ENCODE measurements around the gene GNPTAB. TPM values are rescaled to one million over a fixed set of nuclear protein-coding genes. Genes with fewer than 3 reads are reported as not detected.
A peak's percentile ranks its signal among the peaks of the same experiment; 100 is the strongest.

Gene GNPTAB
- total RNA-seq, 1 experiment from 2014 or later, result 21.0 TPM

DNA sequence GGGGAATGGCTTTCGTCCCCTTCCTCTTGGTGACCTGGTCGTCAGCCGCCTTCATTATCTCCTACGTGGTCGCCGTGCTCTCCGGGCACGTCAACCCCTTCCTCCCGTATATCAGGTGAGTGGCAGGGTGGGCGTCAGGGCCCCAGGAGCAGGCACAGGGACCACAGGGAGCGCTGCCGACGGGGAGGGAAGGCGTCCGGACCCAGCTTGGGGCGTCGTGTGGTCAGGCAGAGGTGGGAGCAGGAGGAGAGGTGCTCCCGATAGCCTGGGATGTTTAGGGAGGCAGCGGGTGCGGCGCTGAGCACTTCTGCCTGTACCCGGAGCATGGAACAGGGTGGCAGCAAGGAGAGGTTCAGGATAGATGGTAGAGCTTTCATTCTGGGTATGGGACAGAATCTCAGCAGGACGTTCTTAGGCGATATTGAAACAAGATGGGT is 47.1 kb upstream of the GNPTAB start:
- peak; percentile 43 for ATAC-seq
- CTCF ChIA-PET, result no interaction called here

DNA sequence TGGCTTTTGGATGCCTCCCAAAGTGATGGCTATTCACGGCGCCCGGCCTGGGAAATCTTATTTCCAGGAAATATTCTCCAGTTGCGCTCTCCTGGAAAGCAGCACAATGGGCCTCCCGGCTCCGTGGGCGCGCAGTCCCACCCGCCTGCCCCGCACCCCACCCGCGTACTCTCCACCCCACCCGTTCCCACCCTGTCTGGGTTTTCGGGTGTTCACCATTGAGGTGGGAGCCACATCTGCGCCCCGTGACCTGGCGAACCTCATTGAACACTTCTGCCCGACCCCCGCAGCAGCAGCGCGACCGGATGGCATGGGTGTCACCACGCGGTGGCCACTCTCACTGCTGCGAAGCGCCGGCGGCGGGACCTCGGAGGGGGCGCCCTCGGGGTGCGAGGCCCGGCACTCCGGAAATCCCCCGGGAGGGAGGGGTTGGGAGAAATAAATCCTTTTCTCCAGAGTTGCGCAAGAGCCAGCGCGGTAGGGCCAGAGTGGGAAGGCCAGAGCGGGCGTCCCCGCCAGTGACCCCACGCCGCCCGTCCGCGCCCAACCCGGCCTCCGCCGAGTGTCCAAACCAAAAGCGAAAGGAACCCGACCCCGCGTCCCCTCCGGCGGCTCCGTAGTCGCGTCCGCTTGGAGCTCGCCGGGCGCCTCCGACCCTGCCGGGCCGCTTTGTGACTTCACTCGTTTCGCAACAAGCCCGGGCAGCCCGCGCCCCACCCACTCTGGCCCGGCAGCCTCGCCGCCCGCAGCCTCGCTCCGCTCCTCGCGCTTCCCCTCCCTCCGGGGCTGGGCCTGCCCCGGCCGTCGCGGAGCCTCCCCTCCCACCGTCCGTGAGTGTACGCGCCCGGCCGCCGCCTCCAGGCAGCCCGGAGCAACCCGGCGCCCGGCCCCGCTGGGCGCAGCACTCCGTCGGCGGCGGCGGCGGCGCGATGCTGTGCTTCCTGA is 46.4 kb upstream of the GNPTAB start, which contains the start of gene DRAM1:
DRAM1 (plus strand) TSS at position 720 of the 945 bp plus-strand sequence; CDS start at position 930, 210 bp downstream.
- H3K9me2 ChIP-seq (replicated peaks; ENCODE audit: low read length), result no peaks in the 10 kb centered on the region
- peak within 1 kb of the TSS; percentile 99 for H3K4me3 ChIP-seq (ENCODE audit: low read length)
- H3K27ac ChIP-seq (ENCODE audit: low read length), result peak within 1 kb of the TSS; percentile 74
- BruUV-seq (replicated peaks), result no TSS peak
- peak within 1 kb of the TSS; percentile 100 for H3K4me2 ChIP-seq (ENCODE audit: low read length)
- H3K9ac ChIP-seq (ENCODE audit: low read length), result peak within 1 kb of the TSS; percentile 96
- intact Hi-C loops (cut with micrococcal nuclease), result loop anchor here (2.0 kb wide), 1 partner anchor 18 kb away; no protein-coding TSS in a partner anchor
- no peaks in the 10 kb centered on the region for H3K36me3 ChIP-seq (ENCODE audit: low read depth, low read length)
- CTCF ChIA-PET, result no interaction called here
- H3K27me3 ChIP-seq (ENCODE audit: low read length), result no peaks in the 10 kb centered on the region
- no peaks in the 10 kb centered on the region for H4K20me1 ChIP-seq (ENCODE audit: low read length)
- peaks cover 12% of the 10 kb centered on the region for H3K4me1 ChIP-seq (ENCODE audit: insufficient read depth, low read length)
- peak within 1 kb of the TSS; percentile 100 for H2AFZ ChIP-seq (ENCODE audit: low read length)
- DNase-seq (peak; percentile 89), ATAC-seq (peak; percentile 91)
- TF ChIP-seq, protein P1, sequence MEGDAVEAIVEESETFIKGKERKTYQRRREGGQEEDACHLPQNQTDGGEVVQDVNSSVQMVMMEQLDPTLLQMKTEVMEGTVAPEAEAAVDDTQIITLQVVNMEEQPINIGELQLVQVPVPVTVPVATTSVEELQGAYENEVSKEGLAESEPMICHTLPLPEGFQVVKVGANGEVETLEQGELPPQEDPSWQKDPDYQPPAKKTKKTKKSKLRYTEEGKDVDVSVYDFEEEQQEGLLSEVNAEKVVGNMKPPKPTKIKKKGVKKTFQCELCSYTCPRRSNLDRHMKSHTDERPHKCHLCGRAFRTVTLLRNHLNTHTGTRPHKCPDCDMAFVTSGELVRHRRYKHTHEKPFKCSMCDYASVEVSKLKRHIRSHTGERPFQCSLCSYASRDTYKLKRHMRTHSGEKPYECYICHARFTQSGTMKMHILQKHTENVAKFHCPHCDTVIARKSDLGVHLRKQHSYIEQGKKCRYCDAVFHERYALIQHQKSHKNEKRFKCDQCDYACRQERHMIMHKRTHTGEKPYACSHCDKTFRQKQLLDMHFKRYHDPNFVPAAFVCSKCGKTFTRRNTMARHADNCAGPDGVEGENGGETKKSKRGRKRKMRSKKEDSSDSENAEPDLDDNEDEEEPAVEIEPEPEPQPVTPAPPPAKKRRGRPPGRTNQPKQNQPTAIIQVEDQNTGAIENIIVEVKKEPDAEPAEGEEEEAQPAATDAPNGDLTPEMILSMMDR (conservative IDR thresholded peaks at IDR 0.05; ENCODE audit: low read depth, low read length), result peak; percentile 31; the same call in 1 of the 2 replicates
- TF ChIP-seq EZH2phosphoT487 (IDR thresholded peaks at IDR 0.05; ENCODE audit: borderline replicate concordance, low read length) (peak; percentile 24; the same call in 1 of the 2 replicates), EZH2 (IDR thresholded peaks at IDR 0.05; ENCODE audit: low read length, unreplicated experiment) (no peak)
- H3K9me3 ChIP-seq (ENCODE audit: low read length), result no peaks in the 10 kb centered on the region
- H3F3A ChIP-seq (ENCODE audit: low read length, unreplicated experiment), result no peaks in the 10 kb centered on the region
- POLR2A ChIA-PET (ENCODE audit: unreplicated experiment), result interaction anchor here (0.6 kb wide), 1 partner anchor 122 kb away, joined by 6 read pairs; no protein-coding TSS in a partner anchor
- peaks cover 7% of the 10 kb centered on the region; the same call in 1 of the 2 replicates for H3K79me2 ChIP-seq (ENCODE audit: low read length)

More for the DNA sequence above, 47.1 kb upstream of the GNPTAB start:
- H3K4me1 ChIP-seq (ENCODE audit: insufficient read depth, low read length), result peaks cover 12% of the 10 kb centered on the region
- peak overlapping the region; percentile 100 for H2AFZ ChIP-seq (ENCODE audit: low read length)
- DNase-seq, result peak; percentile 18
- TF ChIP-seq, protein P1 (conservative IDR thresholded peaks at IDR 0.05; ENCODE audit: low read depth, low read length), result no peak
- no peak overlapping the region for H3K27ac ChIP-seq (ENCODE audit: low read length)
- H3K36me3 ChIP-seq (ENCODE audit: low read depth, low read length), result no peaks in the 10 kb centered on the region
- H3K79me2 ChIP-seq (ENCODE audit: low read length), result peaks cover 7% of the 10 kb centered on the region; the same call in 1 of the 2 replicates
- peak overlapping the region; percentile 99 for H3K4me3 ChIP-seq (ENCODE audit: low read length)
- intact Hi-C loops (cut with micrococcal nuclease), result loop anchor here (2.0 kb wide), 1 partner anchor 17 kb away; no protein-coding TSS in a partner anchor
- no peaks in the 10 kb centered on the region for H3K27me3 ChIP-seq (ENCODE audit: low read length)
- BruUV-seq (replicated peaks), result no TSS peak
- POLR2A ChIA-PET (ENCODE audit: unreplicated experiment), result interaction anchor here (0.6 kb wide), 1 partner anchor 121 kb away, joined by 6 read pairs; no protein-coding TSS in a partner anchor
- H3F3A ChIP-seq (ENCODE audit: low read length, unreplicated experiment), result no peaks in the 10 kb centered on the region
- no peaks in the 10 kb centered on the region for H4K20me1 ChIP-seq (ENCODE audit: low read length)
- peak overlapping the region; percentile 100 for H3K4me2 ChIP-seq (ENCODE audit: low read length)
- no peaks in the 10 kb centered on the region for H3K9me2 ChIP-seq (replicated peaks; ENCODE audit: low read length)
- no peaks in the 10 kb centered on the region for H3K9me3 ChIP-seq (ENCODE audit: low read length)
- peak overlapping the region; percentile 96 for H3K9ac ChIP-seq (ENCODE audit: low read length)

Data from PC-3 (cell line).